GM19023 (cell line): Measurements from ENCODE around the gene AMFR.

Experiments
- ATAC-seq: cut with Tn5 transposase; IDR thresholded peaks from one replicate; pipeline ENCODE4 v1.9.1; 2021; ENCODE audit warnings: mild to moderate bottlenecking, moderate library complexity; ENCODE audit not compliant: unreplicated experiment

Gene AMFR

DNA sequence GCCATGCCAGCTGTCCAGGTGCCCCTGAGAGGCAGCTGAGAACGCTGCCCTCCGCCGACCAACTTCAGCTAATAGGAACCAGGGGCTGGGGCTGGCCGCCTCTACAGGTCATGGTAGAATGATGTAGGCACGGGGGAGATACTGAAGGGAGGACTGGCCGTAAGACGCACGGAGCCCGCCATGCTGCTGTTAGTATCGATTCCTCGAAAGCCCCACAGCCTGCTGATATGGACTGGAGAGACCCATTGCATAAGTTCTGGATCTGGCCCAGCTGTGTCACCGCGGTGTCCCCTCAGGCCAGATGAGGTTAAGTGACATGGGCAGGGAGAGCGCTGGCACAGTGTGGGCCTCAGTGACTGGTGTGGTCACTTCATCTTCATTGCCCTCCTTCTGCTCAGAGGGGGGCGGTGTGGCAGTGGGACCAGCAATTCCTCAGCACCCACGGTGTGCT lies 75.6 kb downstream of the AMFR start:
- no peak for ATAC-seq

DNA sequence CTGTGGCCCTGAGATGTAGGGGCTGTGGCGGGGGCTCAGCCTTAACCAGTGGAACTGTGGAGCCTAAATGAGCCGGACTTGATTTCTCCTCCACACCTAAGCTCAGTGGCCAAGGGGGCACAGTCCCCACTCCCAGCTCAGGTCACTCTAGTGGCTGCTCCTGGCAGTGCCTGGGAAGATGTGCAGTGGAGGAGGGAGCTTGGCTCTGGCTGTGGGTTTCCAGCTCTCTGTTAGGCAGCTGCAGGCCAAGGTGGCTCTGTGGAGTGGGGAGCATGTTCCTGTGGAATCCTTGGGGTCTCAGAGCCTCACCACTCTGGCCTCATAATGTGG lies 76.3 kb downstream of the AMFR start:
- no peak for ATAC-seq

DNA sequence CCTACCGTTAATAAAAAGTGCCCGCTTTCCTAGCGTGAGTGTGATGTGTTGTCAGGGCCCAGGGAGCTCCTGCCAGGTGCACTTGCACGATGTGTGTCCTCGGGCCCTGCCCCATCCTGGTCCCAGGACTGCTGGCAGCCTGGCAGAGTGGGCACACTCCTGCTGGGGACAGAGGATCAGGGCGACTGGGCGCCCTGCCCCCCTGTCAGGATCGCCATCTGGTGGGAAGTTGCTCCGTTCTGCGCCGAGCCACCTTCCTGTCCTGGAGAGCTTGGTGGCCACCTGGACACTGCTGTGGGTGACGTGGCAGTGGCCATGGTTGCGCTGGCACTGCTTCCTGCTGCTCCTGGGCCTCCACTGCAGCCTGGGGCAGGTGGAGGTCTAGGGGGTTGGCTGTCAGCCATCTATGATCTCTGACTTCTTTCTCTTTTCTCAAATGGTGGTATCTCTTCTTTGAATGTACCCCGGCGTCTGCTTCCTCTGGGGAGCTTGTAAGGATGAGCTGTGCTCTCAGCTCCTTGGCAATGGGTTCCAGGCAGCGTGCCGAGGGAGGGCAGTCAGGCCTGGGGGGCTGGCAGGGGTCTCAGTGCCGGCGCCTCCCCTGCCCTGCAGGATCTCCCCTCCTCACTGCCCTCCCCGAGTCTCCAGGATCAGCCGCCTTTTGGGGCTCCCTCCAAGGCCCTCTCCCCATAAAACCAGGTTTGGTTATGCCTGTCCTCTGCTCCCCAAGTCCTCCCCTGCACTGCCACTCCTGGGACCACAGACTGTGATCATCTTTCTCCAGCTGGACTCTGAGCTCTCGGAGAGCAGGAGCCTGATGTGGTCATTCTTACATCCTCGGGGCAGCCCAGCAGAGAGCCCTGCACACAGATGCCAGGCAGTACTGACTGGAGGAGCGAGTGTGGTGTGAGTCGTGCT lies 76.9 kb downstream of the AMFR start:
- no peak for ATAC-seq

DNA sequence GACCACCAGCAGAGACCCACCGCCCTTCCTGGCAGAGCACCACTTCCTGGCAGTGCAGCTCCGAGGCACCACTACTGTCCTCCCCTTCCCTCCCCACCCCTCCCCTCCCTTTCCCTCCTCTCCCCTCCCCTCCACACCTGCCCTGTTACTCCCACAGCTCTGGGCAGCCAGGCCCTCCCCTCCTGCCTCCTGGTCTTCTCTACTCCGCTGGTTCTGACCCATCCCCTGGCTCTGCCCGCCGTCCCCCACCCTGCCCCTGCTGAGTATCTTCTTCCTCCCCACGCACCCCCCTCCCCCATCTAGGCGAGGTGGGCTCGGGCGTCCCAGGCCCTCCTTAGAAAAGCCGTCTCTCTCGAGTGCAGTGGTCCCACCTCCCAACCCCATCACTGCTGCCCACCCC lies 77.7 kb downstream of the AMFR start:
- no peak for ATAC-seq

DNA sequence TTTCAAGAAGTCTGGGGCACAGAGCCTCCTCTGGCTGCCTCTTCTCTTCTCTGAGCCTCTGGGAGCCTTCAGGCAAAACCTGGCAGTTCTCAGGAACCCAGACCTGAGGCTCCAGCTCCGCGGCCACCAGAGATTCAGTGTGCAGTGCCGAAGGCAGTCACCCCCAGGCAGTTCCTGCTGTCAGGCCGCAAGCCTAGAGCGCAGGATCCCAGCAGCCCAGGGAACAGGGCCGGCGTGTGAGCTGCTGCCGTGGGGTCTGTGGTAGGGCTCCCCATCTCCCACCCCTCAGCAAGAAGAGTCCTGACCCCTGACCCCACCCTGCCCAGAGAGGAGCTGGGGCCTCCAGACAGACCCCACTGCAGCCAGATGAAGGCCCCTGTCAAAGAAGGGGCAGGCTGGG lies 78.2 kb downstream of the AMFR start:
- ATAC-seq = no peak

DNA sequence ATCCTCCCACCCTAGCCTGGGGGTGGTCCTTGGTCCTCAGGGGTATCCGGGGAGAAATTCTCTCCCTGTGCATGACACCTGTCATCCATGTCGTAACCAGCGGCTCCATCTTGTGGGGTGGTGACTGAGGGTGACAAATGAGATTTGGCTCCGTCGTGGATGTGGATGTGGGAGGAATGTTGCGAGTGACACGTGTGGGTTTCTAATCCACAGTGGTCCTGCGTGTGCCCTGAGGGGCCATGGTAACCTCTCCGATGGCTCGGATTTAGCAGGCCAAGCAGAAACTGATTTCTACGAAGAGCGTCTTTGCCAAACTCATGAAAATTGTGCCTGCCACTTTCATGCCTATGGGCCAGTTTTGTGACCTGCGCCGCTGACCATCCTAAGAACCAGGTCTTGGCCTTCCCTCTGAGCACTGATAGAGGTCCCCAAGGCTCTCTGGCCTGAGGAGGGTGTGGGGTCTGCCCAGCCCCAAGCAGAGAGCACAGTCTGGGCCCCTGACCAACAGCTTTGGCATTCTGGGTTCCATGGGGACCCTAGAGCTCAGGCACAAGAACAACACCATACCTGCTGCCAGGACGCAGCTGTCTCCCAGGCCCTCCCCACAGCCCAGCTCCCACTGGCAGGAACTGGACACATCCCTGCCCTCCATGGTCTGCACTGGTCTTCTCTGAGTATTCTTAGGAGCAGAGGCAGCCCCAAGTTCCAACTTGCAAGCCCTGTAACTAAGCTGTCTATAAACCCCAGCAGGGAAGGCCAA lies 79.0 kb downstream of the AMFR start:
- ATAC-seq = no peak

DNA sequence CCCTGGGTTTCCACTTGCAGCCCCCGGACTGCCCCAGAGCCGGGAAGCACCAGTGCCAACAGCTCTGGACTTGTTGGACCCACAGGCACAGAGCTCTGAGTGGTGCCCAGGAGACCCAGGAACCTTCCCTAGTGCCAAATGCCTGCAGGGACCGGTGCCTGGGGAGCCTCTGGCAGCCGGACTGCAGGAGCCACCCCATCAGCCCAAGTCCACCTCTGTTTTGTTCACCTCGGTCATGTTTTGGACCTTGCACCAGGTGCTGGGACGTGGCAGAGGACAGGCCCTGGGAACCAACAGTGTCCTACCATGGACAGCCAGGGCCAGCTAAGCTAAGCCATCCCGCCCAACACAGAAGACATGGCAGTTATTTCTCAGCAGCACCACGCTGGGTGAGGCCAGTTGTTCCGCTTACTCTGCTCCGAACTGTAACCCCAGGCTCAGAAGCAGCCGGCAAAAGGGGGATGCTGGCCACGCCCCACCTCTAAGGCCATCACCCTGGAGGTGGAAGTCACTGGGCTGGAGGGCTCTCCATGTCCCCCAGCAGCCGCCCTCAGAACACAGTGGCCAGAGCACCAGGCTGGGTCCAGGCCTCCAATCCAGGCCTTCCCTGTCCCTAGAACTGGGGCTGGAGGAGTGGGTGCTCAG lies 79.8 kb downstream of the AMFR start:
- ATAC-seq = no peak

DNA sequence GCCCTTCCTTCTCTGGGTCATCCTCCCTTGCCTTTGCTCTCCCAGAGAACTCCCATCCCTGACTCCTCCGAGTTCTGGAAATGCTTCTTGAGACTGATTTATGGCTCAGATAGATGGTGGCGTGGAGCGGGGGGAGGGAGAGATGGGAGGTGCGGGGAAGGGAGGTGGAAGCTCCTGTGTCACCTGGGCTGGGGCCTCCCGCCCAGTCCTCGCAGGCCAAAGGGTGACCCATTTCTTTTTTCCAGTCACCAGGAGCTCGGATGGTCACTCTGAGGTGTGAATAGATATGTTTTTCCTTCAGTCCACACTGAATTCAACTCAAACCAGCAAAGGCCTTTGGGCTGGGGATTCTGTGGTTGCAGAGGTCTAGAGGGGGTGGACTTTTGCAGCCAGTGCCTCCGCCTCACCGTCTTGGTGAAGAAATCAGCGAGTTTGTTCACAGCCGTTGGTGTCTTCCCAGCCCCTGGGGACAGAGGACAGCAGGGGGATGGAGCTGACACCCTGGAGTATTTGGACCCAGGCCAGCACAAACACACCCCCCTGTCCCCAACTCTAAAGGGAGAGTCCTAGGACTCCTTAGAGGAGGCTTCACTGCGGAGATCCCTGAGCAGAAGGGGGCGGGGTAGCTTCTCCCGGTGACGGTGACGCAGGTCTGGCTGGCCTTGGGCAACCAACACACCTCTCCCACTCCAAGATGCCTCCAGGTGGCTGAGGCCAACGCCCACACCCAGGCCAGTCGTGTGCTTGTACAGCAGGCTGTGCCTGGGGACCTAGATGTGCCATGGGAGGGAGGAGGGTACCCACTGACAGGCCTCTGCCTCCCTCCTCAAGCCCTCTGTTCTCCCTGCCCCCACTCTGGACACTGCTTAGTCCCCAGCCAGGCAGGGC lies 80.6 kb downstream of the AMFR start:
- ATAC-seq = no peak

DNA sequence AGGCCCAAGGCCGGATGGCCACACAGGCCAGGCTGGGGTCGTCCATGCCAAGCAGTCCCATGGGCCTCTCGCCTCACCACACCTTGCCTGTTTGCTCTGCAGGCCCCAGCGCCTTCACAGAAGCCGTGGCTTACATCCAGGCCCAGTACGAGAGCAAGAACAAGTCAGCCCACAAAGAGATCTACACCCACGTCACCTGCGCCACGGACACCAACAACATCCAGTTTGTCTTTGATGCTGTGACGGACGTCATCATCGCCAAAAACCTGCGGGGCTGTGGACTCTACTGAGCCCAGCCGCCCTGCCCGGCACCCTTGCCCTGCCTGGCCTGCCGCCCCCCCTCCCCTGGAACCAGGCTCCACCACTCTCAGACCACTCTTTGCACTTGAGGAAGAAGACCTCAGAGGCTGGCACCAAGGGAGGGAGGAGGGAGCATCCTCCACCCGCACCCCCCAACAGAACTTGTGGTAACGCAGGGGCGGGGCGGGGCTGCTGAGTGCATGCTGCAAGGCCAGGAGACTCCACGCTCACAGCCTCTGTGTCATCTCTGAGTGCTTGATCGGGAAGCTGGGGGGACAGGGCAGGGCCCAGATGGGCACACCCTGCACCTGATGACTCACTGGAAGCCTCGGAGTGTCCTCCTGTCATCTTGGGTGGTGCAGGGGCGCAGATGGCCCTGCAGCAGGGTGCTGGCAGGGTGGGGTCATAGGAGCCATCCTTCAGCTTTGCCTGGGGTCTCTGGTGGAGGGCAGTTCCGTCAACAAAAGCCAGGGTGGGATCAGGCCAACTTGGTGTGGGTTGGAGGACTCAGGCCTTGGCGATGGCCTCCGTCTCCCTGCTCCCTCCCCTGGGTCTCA lies 81.5 kb downstream of the AMFR start:
- ATAC-seq = no peak

DNA sequence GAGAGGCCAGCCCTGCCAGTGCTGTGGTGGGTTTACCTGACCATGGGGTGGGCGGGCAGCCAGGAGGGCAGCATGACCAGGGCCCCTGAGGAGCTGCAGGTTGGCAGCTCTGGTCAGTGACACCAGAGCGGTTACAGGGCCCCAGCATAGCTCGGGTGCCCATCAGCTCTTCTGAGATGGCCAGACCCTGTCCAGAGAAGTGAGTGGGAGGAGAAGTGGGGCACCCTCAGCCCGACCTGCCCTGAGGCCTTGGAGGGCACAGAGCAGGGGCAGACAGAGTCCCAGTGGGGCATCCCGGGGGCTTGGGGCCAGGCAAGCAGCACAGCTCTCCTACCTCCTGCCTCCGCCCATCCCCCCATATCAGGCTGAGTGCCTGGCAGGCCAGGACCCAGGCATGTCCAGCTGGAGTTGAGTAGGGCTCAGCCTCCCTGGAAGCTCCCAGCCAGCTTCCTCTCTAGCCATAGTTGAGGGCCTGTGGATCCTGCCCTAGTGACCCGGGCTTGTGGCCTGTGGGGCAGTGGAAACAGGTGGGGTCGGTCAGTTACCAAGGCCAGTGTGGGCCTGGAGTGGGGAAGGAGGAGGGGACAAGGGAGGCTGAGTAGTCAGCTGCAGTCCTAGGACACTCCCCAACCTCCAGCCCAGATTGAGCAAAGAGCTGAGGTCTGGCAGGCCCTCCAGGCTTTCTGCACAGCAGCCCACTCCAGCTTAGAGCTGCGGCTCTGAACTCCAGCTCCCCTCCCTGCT lies 83.5 kb downstream of the AMFR start:
- ATAC-seq = no peak

DNA sequence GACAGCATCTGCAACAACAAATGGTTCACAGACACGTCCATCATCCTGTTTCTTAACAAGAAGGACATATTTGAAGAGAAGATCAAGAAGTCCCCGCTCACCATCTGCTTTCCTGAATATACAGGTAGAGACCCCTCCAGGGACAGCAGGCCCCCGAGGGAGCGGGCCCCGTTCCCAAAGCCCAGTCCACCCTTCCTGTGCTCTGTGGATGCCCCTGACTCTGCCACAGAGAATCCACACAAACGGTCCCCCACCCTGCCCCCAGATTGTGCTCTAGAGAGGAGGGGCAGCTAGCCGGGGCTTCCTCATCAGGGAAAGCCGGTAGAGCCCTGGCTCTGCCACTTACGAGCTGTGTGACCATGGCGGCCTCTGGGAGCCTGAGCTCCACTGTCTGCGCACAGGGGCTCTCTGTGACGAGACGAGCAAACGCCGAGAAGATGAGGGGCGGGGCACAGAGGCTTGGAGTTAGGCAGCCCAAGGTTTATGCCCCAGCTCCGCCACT lies 84.4 kb downstream of the AMFR start:
- no peak for ATAC-seq

DNA sequence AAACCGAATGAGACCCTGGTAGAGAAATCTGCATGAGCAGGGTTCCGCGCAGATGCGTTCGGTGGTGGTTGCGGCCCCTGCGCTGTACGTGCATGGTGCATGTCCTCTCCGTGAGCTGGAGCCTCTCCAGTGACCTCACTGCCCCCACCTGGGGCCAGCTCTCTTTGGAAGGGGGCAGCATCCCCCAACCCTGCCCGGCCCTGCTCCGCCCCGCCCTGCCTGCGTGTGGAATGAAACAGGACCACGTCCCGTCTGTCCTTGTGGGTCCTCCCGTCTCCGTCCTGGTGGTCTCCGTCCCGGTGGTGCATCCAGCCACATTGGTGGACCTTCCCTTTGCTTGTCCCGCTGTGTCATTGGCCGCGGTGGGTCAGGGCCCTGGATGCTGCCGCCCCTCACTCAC lies 84.9 kb downstream of the AMFR start:
- no peak for ATAC-seq

DNA sequence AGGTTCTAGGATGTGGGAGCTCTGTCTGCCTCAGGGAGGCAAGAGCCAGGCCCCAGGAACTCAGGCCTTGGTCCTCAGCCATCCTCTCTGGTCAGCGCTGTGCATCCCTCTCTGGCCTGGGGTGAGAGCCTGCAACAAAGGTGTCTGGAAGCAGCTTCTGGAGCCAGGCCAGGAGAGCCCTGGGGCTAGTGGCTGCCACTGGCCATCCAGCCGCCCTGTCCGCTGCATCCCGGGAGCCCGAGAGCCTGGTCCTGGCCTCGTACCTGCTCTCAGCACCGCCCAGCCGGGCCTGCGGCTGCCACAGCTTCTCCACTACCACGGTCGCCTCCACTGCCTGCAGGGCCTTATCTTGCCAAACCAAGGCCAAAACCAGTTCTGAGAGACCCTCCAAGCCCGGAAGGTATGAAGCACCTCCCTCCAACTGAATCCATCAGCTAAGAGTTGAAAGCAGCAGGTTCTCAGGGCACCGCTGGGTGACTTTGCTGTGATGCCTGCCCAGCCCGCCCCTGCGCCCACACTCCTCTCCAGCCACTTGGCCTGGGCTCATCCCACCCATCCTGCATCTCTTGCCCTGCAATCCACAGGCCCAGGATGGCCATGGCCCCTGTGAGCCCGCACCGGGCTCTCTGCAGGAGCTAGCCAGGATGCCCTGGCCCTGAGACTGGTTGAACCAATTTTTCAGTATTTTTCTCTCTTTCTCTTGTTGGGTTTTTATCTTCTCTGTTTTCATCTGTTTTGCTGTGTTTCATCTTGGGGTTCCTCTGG lies 85.7 kb downstream of the AMFR start:
- ATAC-seq = no peak

DNA sequence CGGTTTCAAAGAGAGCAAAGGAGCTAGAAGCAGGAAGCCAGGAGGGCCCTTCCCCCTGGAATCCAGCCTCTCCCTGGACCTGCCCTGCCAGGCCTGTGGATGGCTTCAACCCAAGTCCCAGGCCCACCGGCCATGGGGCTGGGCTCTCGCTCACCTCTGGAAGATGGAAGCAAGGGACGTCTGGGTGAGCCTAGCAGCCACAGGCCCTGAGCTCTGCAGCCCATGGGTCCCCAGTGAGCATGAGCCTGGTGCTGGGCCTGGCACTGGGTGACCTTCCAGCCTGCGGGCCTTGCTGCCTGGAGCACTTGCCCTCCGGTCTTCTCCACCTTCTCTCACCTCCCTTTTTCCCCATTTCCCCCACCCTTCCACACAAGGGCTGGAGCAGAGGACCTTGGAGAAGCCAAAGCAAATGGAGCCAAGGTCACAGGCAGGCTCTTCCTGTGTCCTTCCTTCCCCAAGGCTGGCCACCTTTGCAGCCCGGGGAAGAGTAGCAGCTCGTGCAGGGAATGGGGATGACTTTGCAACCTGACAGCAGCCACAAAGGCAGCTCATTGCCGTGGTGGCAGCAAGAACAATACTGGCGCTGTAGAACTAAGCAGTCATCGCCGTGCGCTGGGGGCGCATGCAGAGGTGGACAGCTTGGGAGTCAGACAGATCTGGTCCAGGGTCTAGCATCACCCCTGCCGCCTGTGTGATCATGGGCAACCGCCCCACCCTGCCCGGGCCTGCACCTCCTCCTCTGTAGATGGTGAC lies 86.6 kb downstream of the AMFR start:
- no peak for ATAC-seq

DNA sequence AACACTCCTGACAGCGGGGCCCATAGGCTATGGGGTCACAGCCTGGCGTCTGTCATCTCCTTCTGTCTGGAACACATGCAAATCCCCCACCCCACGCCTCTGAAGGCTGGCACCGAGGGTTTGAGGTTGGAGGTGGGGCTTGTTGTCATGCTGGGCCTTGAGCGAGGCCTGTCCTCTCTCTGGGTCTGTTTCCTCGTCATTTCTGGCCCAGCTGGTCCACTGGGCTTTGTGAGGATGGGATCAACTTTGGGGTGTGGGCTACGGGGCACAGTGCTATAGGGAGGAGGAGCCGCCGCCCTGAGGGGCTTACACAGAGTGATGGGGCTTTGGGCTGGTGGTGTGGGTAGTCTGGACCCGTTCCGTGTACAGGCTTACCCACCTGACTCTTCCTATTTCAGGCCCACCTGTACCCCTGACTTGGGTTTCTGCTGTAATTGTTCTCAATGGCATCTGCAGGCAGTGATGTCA lies 87.5 kb downstream of the AMFR start:
- ATAC-seq = no peak

DNA sequence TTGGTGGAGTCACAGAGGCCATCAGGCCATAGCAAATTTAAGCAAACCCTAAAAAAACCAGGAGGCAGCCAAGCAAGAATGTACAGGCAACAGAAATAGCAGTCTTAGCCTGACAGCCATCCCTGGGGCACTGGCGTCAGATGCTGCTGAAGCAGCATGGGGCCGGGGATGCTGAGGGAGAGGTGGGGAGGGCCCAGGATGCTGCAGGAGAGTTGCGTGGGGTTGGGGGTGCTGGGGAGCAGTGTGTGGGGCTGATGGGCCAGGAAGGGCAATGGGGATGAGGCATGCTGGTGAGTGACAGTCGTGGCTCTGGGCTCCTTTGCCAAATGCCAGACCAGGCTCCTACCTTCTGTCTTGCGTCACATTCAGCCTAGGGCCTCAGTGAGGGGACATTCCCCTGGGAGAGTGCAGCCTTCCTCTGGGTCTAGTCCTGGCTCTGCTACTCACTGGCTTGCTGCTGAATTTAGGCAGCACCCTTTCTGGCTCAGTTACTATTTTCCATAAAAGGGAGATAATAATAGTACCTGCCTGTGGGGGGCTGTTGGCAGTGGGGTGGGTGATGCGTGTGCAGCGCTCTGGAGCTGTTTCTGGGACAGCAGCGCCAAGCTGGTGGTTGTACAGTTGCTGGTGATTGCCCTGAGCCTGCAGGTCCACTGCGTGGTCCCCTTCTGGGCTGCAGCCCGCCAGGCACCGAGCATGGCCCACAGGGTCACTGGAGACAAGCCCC lies 88.1 kb downstream of the AMFR start:
- no peak for ATAC-seq

DNA sequence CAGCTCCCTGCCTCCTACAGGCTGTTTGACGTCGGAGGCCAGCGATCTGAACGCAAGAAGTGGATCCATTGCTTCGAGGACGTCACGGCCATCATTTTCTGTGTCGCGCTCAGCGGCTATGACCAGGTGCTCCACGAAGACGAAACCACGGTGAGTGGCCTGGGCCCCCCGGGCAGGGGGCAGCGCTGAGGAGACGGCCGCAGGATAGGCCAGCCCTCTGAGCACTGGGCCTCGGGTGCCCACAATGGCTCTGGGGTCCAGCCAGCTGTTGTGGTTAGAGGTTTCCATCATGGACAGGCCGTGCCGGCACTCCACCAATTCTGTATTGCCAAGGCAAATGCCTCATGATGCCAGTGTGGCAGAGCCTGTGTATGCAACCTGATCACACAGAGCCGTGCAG lies 88.6 kb downstream of the AMFR start:
- no peak for ATAC-seq
